Chondrocyte (in vitro differentiated cells): ENCODE measurements around the gene WASF3. TPM values are rescaled to one million over a fixed set of nuclear protein-coding genes. Genes with fewer than 3 reads are reported as not detected.

Source experiments
- DNase-seq: peaks from one replicate; pipeline ENCODE4 v3.0.0; 2021; ENCODE audit warnings: mixed read lengths, low spot score
- H3K27ac Mint-ChIP-seq: one replicate; pipeline ENCODE4 v1.8.0; 2021; ENCODE audit warnings: mild to moderate bottlenecking, moderate library complexity, mixed read lengths; ENCODE audit not compliant: unreplicated experiment
- H3K27me3 Mint-ChIP-seq: 2 replicates; pipeline ENCODE4 v1.8.0; 2021; ENCODE audit warnings: low read depth, mixed read lengths
- H3K36me3 Mint-ChIP-seq: 2 replicates; pipeline ENCODE4 v1.8.0; 2021; ENCODE audit warnings: low read depth, mixed read lengths
- H3K4me1 Mint-ChIP-seq: 2 replicates; pipeline ENCODE4 v1.8.0; 2021; ENCODE audit warnings: low read depth, mild to moderate bottlenecking, mixed read lengths
- H3K4me3 Mint-ChIP-seq: one replicate; pipeline ENCODE4 v1.8.0; 2021; ENCODE audit warnings: mild to moderate bottlenecking, moderate library complexity, mixed read lengths; ENCODE audit not compliant: unreplicated experiment
- H3K9me3 Mint-ChIP-seq: 2 replicates; pipeline ENCODE4 v1.8.0; 2021; ENCODE audit warnings: low read depth, mixed read lengths
- total RNA-seq: library from RNA; stranded (reverse); gene quantifications from 3 replicates; pipeline ENCODE4 v1.2.1, GENCODE V29; 2021
- TF ChIP-seq, protein P1 (sequence below): fragments of 200-600 bp; sonication (generic); IDR thresholded peaks from 2 replicates; pipeline ENCODE4 v1.5.0; 2021; ENCODE audit warnings: antibody characterized with exemption, mild to moderate bottlenecking, moderate library complexity

The WASF3 gene
- total RNA-seq, 1 donor from 2014 or later = 23.6 TPM

DNA sequence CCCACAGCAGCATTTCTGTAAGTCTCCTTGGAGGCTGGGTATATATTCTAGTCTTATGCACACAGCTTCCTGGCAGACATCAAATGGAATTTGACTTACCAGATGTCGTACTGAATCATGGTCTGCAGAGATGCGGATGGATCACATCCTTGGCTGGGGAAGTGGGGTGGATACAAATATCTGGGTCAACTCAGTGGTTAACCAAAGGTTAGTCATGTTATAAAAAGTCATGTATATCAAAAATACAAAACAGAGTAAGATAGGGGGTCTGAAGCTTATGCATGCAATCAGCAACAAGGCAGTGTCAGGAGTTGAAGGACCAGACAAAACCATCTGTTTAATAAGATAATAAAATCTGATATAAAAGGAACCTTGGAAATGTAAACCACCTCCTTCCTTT, 61.9 kb downstream of the WASF3 start:
- Mint-ChIP-seq H3K4me3 (no peak overlapping the region), H3K4me1 (peaks cover 9% of the 10 kb centered on the region), H3K9me3 (peaks cover 12% of the 10 kb centered on the region), H3K27ac (no peak overlapping the region), H3K27me3 (no peaks in the 10 kb centered on the region), H3K36me3 (peaks cover 20% of the 10 kb centered on the region)
- TF ChIP-seq, protein P1, sequence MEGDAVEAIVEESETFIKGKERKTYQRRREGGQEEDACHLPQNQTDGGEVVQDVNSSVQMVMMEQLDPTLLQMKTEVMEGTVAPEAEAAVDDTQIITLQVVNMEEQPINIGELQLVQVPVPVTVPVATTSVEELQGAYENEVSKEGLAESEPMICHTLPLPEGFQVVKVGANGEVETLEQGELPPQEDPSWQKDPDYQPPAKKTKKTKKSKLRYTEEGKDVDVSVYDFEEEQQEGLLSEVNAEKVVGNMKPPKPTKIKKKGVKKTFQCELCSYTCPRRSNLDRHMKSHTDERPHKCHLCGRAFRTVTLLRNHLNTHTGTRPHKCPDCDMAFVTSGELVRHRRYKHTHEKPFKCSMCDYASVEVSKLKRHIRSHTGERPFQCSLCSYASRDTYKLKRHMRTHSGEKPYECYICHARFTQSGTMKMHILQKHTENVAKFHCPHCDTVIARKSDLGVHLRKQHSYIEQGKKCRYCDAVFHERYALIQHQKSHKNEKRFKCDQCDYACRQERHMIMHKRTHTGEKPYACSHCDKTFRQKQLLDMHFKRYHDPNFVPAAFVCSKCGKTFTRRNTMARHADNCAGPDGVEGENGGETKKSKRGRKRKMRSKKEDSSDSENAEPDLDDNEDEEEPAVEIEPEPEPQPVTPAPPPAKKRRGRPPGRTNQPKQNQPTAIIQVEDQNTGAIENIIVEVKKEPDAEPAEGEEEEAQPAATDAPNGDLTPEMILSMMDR = no peak
- DNase-seq = no peak

DNA sequence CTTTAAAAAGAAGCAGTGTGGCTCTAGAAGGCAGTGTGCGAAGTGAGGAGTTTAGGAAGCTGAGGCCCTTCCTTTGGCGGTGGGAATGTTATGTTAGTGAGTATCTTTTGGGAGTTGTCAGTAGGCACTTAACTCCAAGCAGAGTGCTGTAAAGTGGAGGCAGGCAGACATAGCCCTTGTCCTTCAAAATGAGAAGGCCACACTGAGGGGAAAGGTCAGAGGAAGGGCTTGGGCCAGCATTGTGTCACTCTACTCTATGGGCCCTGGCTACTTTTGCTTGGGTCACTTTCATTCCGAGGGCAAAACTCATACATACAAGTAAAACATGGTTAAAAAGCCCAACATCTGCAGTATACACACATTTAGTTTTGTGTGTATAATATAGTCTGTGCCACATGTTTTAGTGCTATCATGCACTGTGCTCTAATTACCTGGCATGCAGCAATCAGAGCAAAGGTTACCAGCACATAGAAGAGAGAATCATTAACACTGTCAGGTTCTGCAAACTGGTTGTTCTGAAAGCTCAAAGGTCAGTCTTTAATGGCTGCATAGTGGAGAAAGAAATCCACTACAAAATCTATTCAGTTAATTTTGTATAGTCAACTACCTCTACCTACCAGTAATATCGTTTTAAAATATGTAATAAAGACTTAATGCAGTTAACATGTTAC, 64.4 kb downstream of the WASF3 start:
- no peaks in the 10 kb centered on the region for H3K27me3 Mint-ChIP-seq

DNA sequence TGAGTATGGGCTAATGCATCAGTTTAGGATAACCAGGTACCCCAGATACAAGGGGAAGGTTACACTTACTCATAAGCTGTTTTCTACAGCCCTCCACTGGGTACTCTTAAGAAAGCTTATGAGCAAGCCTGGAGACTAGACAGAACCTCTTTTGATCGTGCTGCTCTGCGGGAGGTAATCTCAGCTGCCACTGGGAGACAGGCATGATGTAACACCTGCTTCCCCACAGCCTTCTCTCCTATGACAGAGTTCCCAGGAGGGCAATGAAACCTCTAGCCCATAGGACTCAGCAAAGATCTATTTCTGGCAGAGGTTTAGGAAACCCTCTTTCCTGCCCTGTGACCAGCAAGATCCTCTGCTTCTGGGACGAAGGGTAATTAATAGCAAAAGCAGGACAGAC, 65.6 kb downstream of the WASF3 start:
- H3K36me3 Mint-ChIP-seq = peaks cover 34% of the 10 kb centered on the region
- H3K9me3 Mint-ChIP-seq = peaks cover 33% of the 10 kb centered on the region
- no peak for DNase-seq
- TF ChIP-seq, protein P1 = no peak
- peaks cover 3% of the 10 kb centered on the region for H3K4me1 Mint-ChIP-seq
- no peak overlapping the region for H3K4me3 Mint-ChIP-seq
- no peaks in the 10 kb centered on the region for H3K27me3 Mint-ChIP-seq
- H3K27ac Mint-ChIP-seq = no peak overlapping the region

More for the DNA sequence above, 64.4 kb downstream of the WASF3 start:
- Mint-ChIP-seq H3K9me3 (peaks cover 33% of the 10 kb centered on the region), H3K27ac (no peak overlapping the region), H3K36me3 (peaks cover 34% of the 10 kb centered on the region), H3K4me3 (no peak overlapping the region), H3K4me1 (peaks cover 3% of the 10 kb centered on the region)
- TF ChIP-seq, protein P1 = no peak
- DNase-seq = no peak

DNA sequence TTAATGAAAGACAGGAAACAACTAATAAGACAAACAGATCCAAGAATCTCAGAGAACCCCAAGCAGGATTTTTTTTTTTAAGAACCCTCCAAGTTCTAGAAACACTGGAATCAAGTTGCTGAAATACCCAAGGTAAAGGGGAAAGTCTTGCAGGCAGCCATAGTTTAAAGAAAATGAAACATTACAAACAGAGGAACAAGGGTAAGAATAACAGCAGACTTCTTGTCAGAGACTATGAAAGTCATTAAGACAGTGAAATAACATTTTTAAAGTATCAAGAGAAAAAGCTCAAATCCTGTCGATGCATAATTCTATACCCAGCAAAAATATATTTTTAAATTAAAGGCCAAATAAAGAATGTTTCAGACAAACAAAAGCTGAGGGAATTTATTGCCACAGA, 67.1 kb downstream of the WASF3 start:
- Mint-ChIP-seq H3K27ac (no peak overlapping the region), H3K4me3 (no peak overlapping the region), H3K9me3 (peaks cover 33% of the 10 kb centered on the region), H3K4me1 (no peaks in the 10 kb centered on the region), H3K27me3 (no peaks in the 10 kb centered on the region), H3K36me3 (peaks cover 38% of the 10 kb centered on the region)
- TF ChIP-seq, protein P1 = no peak
- DNase-seq = no peak

DNA sequence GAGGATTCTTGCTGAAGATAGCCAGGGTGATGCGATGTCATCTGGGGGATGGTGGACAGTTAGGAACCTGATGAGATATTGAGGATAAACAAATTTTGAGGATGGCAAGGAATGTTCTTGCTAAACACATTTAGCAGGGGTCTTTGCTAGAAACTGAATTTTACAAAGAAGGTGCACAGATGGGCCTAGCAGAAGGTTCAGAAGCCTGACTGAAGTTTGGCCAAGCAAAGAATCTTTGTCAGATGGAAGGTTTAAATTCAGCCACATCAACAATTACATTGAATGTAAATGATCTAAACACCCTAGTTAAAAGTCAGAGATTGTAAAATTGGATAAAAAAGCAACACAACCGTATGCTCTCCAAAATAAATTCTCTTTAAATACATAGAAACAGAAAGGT, 68.8 kb downstream of the WASF3 start:
- TF ChIP-seq, protein P1 = no peak
- H3K27ac Mint-ChIP-seq = no peak overlapping the region
- no peaks in the 10 kb centered on the region for H3K4me1 Mint-ChIP-seq
- H3K9me3 Mint-ChIP-seq = peaks cover 33% of the 10 kb centered on the region
- H3K4me3 Mint-ChIP-seq = no peak overlapping the region
- DNase-seq = no peak
- H3K27me3 Mint-ChIP-seq = no peaks in the 10 kb centered on the region
- H3K36me3 Mint-ChIP-seq = peaks cover 35% of the 10 kb centered on the region
